ENCODE results near the gene MAPK9.
"Not testable (repeated sequence)": the region's sequence is repeated elsewhere in the genome, so short reads cannot be mapped to it uniquely, and the experiment has no call there.

MAPK9 gene

GRCh38 chr5:180235077-180235476 lies 56.8 kb downstream of the MAPK9 start:
- DNase-seq (ENCODE audit: low read depth), result no peak

GRCh38 chr5:180234271-180234670 lies 57.6 kb downstream of the MAPK9 start:
- DNase-seq (ENCODE audit: low read depth), result no peak

- no peak for DNase-seq (ENCODE audit: low read depth)
These were observed 58.2 kb downstream of the MAPK9 start for GRCh38 chr5:180233729-180234128.

- no peak for DNase-seq (ENCODE audit: low read depth)
These were observed 61.9 kb downstream of the MAPK9 start for GRCh38 chr5:180230017-180230416.

- DNase-seq (ENCODE audit: low read depth), result no peak
These were observed 69.8 kb downstream of the MAPK9 start for GRCh38 chr5:180222056-180222455.

- no peak for DNase-seq (ENCODE audit: low read depth)
These were observed 74.1 kb downstream of the MAPK9 start for GRCh38 chr5:180217797-180218196.

- DNase-seq (ENCODE audit: low read depth), result no peak
These were observed 75.2 kb downstream of the MAPK9 start for GRCh38 chr5:180216646-180217171.

- no peak for DNase-seq (ENCODE audit: low read depth)
These were observed 75.9 kb downstream of the MAPK9 start for GRCh38 chr5:180215783-180216630.

- DNase-seq (ENCODE audit: low read depth), result no peak
These were observed 76.8 kb downstream of the MAPK9 start for GRCh38 chr5:180214870-180215770.

GRCh38 chr5:180213657-180214207 lies 78.2 kb downstream of the MAPK9 start:
- no peak for DNase-seq (ENCODE audit: low read depth)

- DNase-seq (ENCODE audit: low read depth), result no peak
These were observed 78.7 kb downstream of the MAPK9 start for GRCh38 chr5:180213256-180213600.

- DNase-seq (ENCODE audit: low read depth), result peak; percentile 5
These were observed 79.3 kb downstream of the MAPK9 start for GRCh38 chr5:180212363-180213255.

- DNase-seq (ENCODE audit: low read depth), result no peak
These were observed 80.2 kb downstream of the MAPK9 start for GRCh38 chr5:180211761-180212035.

- no peak for DNase-seq (ENCODE audit: low read depth)
These were observed 80.7 kb downstream of the MAPK9 start for GRCh38 chr5:180210961-180211760.

GRCh38 chr5:180210077-180210476 lies 81.8 kb downstream of the MAPK9 start:
- not testable (repeated sequence) for DNase-seq (ENCODE audit: low read depth)

- DNase-seq (ENCODE audit: low read depth), result peak; percentile 47
These were observed 82.7 kb downstream of the MAPK9 start, which contains the start of gene RASGEF1C for GRCh38 chr5:180209137-180209581. RASGEF1C (minus strand) TSS chr5:180209211; CDS start chr5:180138052, 71,159 bp downstream.

GRCh38 chr5:180208435-180209081 lies 83.3 kb downstream of the MAPK9 start:
- DNase-seq (ENCODE audit: low read depth), result no peak

GRCh38 chr5:180208038-180208434 lies 83.8 kb downstream of the MAPK9 start:
- no peak for DNase-seq (ENCODE audit: low read depth)

GRCh38 chr5:180207593-180207992 lies 84.3 kb downstream of the MAPK9 start:
- no peak for DNase-seq (ENCODE audit: low read depth)

- no peak for DNase-seq (ENCODE audit: low read depth)
These were observed 84.9 kb downstream of the MAPK9 start for GRCh38 chr5:180206993-180207392.
